Neural crest cell (in vitro differentiated cells): ENCODE results near the gene TRAPPC12. TPM values are rescaled to one million over a fixed set of nuclear protein-coding genes. Genes with fewer than 3 reads are reported as not detected.

ENCODE experiments used
- DNase-seq: peaks from one replicate; pipeline ENCODE4 v3.0.0; 2021; ENCODE audit warnings: low read depth, mixed read lengths, low spot score
- H3K27ac Mint-ChIP-seq: one replicate; pipeline ENCODE4 v1.8.0; 2021; ENCODE audit warnings: mild to moderate bottlenecking, mixed read lengths; ENCODE audit not compliant: unreplicated experiment
- H3K27me3 Mint-ChIP-seq: 2 replicates; pipeline ENCODE4 v1.8.0; 2021; ENCODE audit warnings: low read depth, mild to moderate bottlenecking, mixed read lengths
- H3K36me3 Mint-ChIP-seq: 2 replicates; pipeline ENCODE4 v1.8.0; 2021; ENCODE audit warnings: low read depth, mild to moderate bottlenecking, mixed read lengths
- H3K4me1 Mint-ChIP-seq: 2 replicates; pipeline ENCODE4 v1.8.0; 2021; ENCODE audit warnings: mixed read lengths
- H3K4me3 Mint-ChIP-seq: one replicate; pipeline ENCODE4 v1.8.0; 2021; ENCODE audit warnings: mild to moderate bottlenecking, mixed read lengths
- H3K9me3 Mint-ChIP-seq: 2 replicates; pipeline ENCODE4 v1.8.0; 2021; ENCODE audit warnings: mixed read lengths
- total RNA-seq: library from RNA; stranded (reverse); gene quantifications from 2 replicates; pipeline ENCODE4 v1.2.1, GENCODE V29; 2021
- TF ChIP-seq, protein P1 (sequence below): fragments of 200-600 bp; sonication (generic); conservative IDR thresholded peaks from 2 replicates; pipeline ENCODE4 v1.5.0; 2021; ENCODE audit warnings: antibody characterized with exemption, mild to moderate bottlenecking

TRAPPC12 gene
- total RNA-seq, 1 donor from 2014 or later, result 96.9 TPM

DNA sequence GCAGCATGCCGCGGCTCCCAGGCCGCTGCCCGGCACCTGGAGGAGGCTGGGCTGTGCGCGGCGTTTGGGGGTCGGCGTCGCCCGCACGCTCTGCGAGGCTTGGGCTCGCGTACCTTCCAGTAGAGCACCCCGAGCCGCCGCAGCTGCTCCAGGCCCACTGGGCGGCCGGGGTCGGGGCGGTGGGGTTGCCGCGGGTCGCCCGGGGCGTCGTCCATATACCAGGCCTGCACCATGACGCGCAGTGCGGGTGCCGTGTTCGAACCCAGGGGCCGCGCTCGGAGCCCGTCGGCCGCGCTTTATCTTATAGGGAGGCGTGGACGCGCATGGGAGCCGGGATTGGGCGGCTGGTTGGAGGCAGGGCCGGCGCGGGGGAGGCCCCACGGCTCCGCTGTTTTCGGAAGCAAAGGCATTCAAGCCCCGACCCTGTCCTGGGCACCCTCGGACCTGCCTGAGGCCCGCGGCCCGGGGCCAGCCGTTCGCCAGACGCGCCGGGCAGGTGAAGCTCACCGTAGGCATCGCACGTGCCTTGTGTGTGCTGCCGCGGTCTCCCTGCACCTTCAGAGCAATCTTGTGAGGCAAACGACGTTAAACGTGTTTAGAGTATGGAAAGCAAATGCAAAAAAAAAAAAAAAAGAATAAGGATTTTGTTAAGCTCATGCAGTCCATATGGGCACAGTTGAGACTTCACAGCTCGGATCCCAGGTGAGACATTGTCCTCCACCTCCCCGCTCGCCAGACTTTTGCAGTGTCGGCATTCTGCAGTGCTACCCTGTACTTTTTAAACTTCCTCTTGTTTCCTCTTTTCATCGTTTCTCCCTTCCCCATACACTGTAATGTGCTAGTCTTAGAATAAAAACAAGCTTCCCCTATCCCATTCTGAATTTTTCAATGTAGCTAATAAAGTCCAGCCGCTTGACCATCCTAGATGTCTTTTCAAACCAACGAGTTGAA lies 140.0 kb downstream of the TRAPPC12 start, which contains the start of gene ADI1:
ADI1 (minus strand) TSS at position 277 of the 951 bp plus-strand sequence; CDS start at position 233, 44 bp downstream.
- H3K4me1 Mint-ChIP-seq, result peaks cover 25% of the 10 kb centered on the region
- TF ChIP-seq, protein P1, sequence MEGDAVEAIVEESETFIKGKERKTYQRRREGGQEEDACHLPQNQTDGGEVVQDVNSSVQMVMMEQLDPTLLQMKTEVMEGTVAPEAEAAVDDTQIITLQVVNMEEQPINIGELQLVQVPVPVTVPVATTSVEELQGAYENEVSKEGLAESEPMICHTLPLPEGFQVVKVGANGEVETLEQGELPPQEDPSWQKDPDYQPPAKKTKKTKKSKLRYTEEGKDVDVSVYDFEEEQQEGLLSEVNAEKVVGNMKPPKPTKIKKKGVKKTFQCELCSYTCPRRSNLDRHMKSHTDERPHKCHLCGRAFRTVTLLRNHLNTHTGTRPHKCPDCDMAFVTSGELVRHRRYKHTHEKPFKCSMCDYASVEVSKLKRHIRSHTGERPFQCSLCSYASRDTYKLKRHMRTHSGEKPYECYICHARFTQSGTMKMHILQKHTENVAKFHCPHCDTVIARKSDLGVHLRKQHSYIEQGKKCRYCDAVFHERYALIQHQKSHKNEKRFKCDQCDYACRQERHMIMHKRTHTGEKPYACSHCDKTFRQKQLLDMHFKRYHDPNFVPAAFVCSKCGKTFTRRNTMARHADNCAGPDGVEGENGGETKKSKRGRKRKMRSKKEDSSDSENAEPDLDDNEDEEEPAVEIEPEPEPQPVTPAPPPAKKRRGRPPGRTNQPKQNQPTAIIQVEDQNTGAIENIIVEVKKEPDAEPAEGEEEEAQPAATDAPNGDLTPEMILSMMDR, result no peak
- H3K27ac Mint-ChIP-seq, result peak within 1 kb of the TSS; percentile 77
- peak; percentile 67 for DNase-seq
- peak within 1 kb of the TSS; percentile 85 for H3K4me3 Mint-ChIP-seq
- no peaks in the 10 kb centered on the region for H3K27me3 Mint-ChIP-seq
- peaks cover 3% of the 10 kb centered on the region for H3K9me3 Mint-ChIP-seq
- H3K36me3 Mint-ChIP-seq, result peaks cover 14% of the 10 kb centered on the region

DNA sequence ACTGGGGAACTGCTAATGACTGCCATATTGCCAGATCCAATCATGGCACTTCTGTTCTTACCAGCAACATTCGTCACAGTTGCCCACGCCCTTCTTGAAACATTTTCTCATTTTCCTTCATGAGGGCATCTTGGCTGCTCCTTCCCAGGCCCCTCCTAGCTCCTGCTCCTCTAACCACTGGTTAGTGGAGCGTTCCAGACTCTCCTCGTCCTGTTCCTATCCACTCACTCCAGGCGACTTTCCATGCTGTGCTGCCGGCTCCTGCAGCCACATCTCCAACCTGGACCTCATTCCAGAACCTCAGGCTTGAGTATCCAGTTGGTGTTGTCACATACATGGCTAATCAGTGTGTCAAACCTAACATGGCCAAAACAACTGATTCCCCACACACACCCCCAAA lies 141.1 kb downstream of the TRAPPC12 start:
- H3K27me3 Mint-ChIP-seq, result peaks cover 2% of the 10 kb centered on the region
- peak overlapping the region; percentile 85 for H3K4me3 Mint-ChIP-seq
- H3K36me3 Mint-ChIP-seq, result peaks cover 8% of the 10 kb centered on the region
- TF ChIP-seq, protein P1, result no peak
- DNase-seq, result no peak
- H3K4me1 Mint-ChIP-seq, result peaks cover 25% of the 10 kb centered on the region
- no peak overlapping the region for H3K27ac Mint-ChIP-seq
- peaks cover 2% of the 10 kb centered on the region for H3K9me3 Mint-ChIP-seq

DNA sequence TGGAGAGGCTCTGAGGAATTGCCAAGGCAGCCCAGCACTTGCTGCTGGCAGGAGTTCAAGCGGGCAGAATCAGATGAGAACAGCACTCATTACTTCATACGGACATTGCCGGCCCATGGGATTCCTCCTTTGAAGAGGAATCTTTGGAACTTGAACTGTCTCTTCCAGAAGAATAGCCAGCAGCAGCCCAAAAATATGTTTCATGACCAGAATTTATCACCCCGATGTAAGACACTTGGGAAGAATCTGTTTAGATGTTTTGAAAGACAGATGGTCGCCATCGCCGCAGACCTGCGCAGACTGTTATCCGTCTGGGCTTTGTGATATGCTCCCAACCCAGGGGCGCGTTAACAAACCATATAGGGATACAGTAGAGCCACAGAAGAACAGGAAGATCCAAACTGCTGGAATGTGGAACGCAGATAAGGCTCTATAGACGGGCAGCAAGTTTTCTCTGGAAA lies 143.5 kb downstream of the TRAPPC12 start:
- Mint-ChIP-seq H3K27me3 (peaks cover 2% of the 10 kb centered on the region), H3K4me3 (no peak overlapping the region), H3K36me3 (peaks cover 1% of the 10 kb centered on the region), H3K27ac (no peak overlapping the region), H3K4me1 (peaks cover 22% of the 10 kb centered on the region), H3K9me3 (no peaks in the 10 kb centered on the region)
- DNase-seq, result no peak
- TF ChIP-seq, protein P1, result no peak

DNA sequence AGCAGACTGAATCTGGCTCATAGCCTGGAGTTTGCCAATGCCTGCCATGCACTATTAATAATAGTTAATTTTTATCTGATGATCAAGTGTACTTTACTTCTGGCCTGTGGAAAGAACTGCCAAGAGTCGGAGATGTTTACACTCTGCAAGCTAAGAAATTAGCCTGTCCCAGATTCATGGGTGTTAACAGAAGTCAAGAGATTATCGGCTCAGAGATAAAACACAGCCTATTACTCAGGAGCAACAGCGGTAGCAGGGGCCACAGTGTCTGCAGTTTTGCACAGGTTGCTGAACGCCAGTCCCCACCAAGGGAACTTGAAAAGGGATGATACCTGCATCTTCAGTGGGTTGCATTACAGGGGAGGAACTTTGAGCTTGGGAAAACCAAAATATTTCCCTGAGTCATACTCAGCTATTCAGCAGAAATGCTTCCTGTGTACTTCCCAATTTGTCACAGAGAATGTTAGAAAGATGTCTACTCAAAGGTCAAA lies 144.1 kb downstream of the TRAPPC12 start:
- H3K27ac Mint-ChIP-seq, result no peak overlapping the region
- TF ChIP-seq, protein P1, result no peak
- H3K9me3 Mint-ChIP-seq, result no peaks in the 10 kb centered on the region
- no peaks in the 10 kb centered on the region for H3K36me3 Mint-ChIP-seq
- no peak overlapping the region for H3K4me3 Mint-ChIP-seq
- peaks cover 20% of the 10 kb centered on the region for H3K4me1 Mint-ChIP-seq
- no peak for DNase-seq
- H3K27me3 Mint-ChIP-seq, result peaks cover 2% of the 10 kb centered on the region

DNA sequence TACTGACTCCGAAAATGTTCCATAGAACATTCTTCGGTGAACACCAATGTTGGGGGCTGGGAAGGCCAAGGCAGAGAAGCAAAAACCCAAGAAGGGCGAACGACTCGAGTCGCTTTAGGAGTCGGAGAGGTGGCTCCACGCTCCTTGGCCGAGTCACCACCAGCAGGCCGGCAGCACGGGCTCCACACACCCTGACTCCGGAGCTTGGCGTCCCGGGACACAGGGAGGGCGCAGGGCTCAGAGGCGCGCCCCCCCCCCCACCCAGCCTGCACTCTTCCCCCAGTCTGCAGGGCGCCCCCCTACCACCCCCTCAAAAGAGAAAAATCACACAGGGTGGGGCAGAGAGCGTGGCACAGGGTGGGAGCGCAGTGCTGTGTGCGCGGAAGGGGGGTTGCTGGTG lies 147.4 kb downstream of the TRAPPC12 start:
- Mint-ChIP-seq H3K27ac (no peak overlapping the region), H3K4me3 (no peak overlapping the region), H3K36me3 (no peaks in the 10 kb centered on the region), H3K27me3 (peaks cover 2% of the 10 kb centered on the region), H3K4me1 (peaks cover under 1% of the 10 kb centered on the region), H3K9me3 (no peaks in the 10 kb centered on the region)
- TF ChIP-seq, protein P1, result no peak
- DNase-seq, result no peak
